Fibroblast of the aortic adventitia (primary cell): Measurements from ENCODE around the gene IL2RA. TPM values are rescaled to one million over a fixed set of nuclear protein-coding genes. Genes with fewer than 3 reads are reported as not detected.

Experiments used
- DNase-seq: peaks from one replicate; pipeline ENCODE4 v3.0.0-alpha.2; 2010; ENCODE audit warnings: low read depth
- H3K4me3 ChIP-seq: 2 replicates; pipeline ENCODE4 v1.5.1; 2011; ENCODE audit warnings: low read depth, mild to moderate bottlenecking, control low read depth, low read length, moderate library complexity
- CTCF ChIP-seq: IDR thresholded peaks from 2 replicates; pipeline ENCODE4 v1.5.1; 2011; ENCODE audit warnings: mild to moderate bottlenecking, low read length, control low read depth, inconsistent platforms; ENCODE audit not compliant: insufficient read depth
- total RNA-seq: library from RNA; depleted of rRNA; stranded (reverse); fragments of >200 nt; gene quantifications from 2 replicates; pipeline ENCODE4 v1.2.3, GENCODE V29; 2012; ENCODE audit warnings: low replicate concordance

The IL2RA gene
- total RNA-seq, 1 donor: not detected

GRCh38 chr10:6020826-6021225 lies 41.3 kb downstream of the IL2RA start:
- no peak for TF ChIP-seq CTCF
- no peak for DNase-seq
- no peak overlapping the region for H3K4me3 ChIP-seq

- TF ChIP-seq CTCF: no peak
- DNase-seq: no peak
Measured at GRCh38 chr10:6019796-6020195, 42.4 kb downstream of the IL2RA start.

GRCh38 chr10:6019010-6019782 lies 43.0 kb downstream of the IL2RA start:
- TF ChIP-seq CTCF: no peak
- H3K4me3 ChIP-seq: no peak overlapping the region
- no peak for DNase-seq

More at GRCh38 chr10:6019796-6020195, 42.4 kb downstream of the IL2RA start:
- H3K4me3 ChIP-seq: no peak overlapping the region

GRCh38 chr10:6018422-6018821 lies 43.7 kb downstream of the IL2RA start:
- no peak overlapping the region for H3K4me3 ChIP-seq
- no peak for DNase-seq
- no peak for TF ChIP-seq CTCF

- no peak overlapping the region for H3K4me3 ChIP-seq
- DNase-seq: no peak
- no peak for TF ChIP-seq CTCF
Measured at GRCh38 chr10:6017781-6018354, 44.3 kb downstream of the IL2RA start.

- no peak overlapping the region for H3K4me3 ChIP-seq
- peak; percentile 69 for DNase-seq
- TF ChIP-seq CTCF: peak; percentile 79
Measured at GRCh38 chr10:6014241-6014761, 47.9 kb downstream of the IL2RA start.
